Liver (tissue), 9 donors: ENCODE results near the gene C9orf50. TPM values are rescaled to one million over a fixed set of nuclear protein-coding genes. Genes with fewer than 3 reads are reported as not detected.

Experiments
- DNase-seq: peaks from one replicate; pipeline ENCODE4 v3.0.0-alpha.2; 2017; ENCODE audit warnings: low spot score
- H3K27ac ChIP-seq, 2 donors: one replicate each; pipeline ENCODE4 v1.7.0; 2013; ENCODE audit warnings: inconsistent platforms in 2 of 2, low read length in 2 of 2, control low read depth in 1 of 2, low read depth in 1 of 2, mild to moderate bottlenecking in 1 of 2
- H3K27me3 ChIP-seq, 4 donors: one replicate each; pipeline versions ENCODE4 v1.6.1 to v1.7.0; 2013; ENCODE audit warnings: low read length in 3 of 4, inconsistent platforms in 1 of 4, mild to moderate bottlenecking in 1 of 4, moderate library complexity in 1 of 4; ENCODE audit not compliant: control insufficient read depth in 4 of 4, insufficient read depth in 4 of 4
- H3K36me3 ChIP-seq, 4 donors: one replicate each; pipeline versions ENCODE4 v1.6.1 to v1.7.0; 2013; ENCODE audit warnings: low read length in 3 of 4, mild to moderate bottlenecking in 3 of 4, low read depth in 1 of 4, moderate library complexity in 1 of 4; ENCODE audit not compliant: control insufficient read depth in 4 of 4, insufficient read depth in 3 of 4
- H3K4me1 ChIP-seq, 4 donors: one replicate each; pipeline versions ENCODE4 v1.6.1 to v1.7.0; 2013; ENCODE audit warnings: low read length in 3 of 4, mild to moderate bottlenecking in 3 of 4, moderate library complexity in 1 of 4; ENCODE audit not compliant: control insufficient read depth in 4 of 4, insufficient read depth in 4 of 4
- H3K4me3 ChIP-seq, 3 donors: one replicate each; pipeline versions ENCODE4 v1.6.1 to v1.7.0; 2013; ENCODE audit warnings: low read length in 3 of 3, control low read depth in 1 of 3, low read depth in 1 of 3, mild to moderate bottlenecking in 1 of 3
- H3K9ac ChIP-seq, 2 donors: one replicate each; pipeline ENCODE4 v1.7.0; 2013; ENCODE audit warnings: low read length in 2 of 2, mild to moderate bottlenecking in 2 of 2, moderate library complexity in 2 of 2, control low read depth in 1 of 2, low read depth in 1 of 2
- H3K9me3 ChIP-seq, 4 donors: one replicate each; pipeline versions ENCODE4 v1.6.1 to v1.7.0; 2013; ENCODE audit warnings: low read length in 3 of 4; ENCODE audit not compliant: control insufficient read depth in 4 of 4
- EGR1 ChIP-seq, 2 donors: IDR thresholded peaks; 2 replicates each; pipeline ENCODE4 v1.6.1; 2016 to 2018; ENCODE audit warnings: antibody characterized with exemption in 2 of 2, low read depth in 2 of 2
- FOXA1 ChIP-seq: IDR thresholded peaks from 2 replicates; pipeline ENCODE4 v1.6.1; 2016; ENCODE audit warnings: antibody characterized with exemption
- FOXA2 ChIP-seq: IDR thresholded peaks from 2 replicates; pipeline ENCODE4 v1.6.1; 2016; ENCODE audit warnings: antibody characterized with exemption
- GABPA ChIP-seq, 2 donors: IDR thresholded peaks in 1 of 2; conservative IDR thresholded peaks in 1 of 2; 2 replicates each; pipeline ENCODE4 v1.6.1; 2016; ENCODE audit warnings: antibody characterized with exemption in 2 of 2, mild to moderate bottlenecking in 1 of 2, moderate library complexity in 1 of 2
- HNF4G ChIP-seq: IDR thresholded peaks from 2 replicates; pipeline ENCODE4 v1.6.1; 2016; ENCODE audit warnings: antibody characterized with exemption
- NR2F2 ChIP-seq: IDR thresholded peaks from 2 replicates; pipeline ENCODE4 v1.6.1; 2016; ENCODE audit warnings: antibody characterized with exemption
- RAD21 ChIP-seq, 2 donors: IDR thresholded peaks; 2 replicates each; pipeline ENCODE4 v1.6.1; 2016; ENCODE audit warnings: antibody characterized with exemption in 2 of 2, mild to moderate bottlenecking in 2 of 2
- RXRA ChIP-seq, 2 donors: IDR thresholded peaks; 2 replicates each; pipeline ENCODE4 v1.6.1; 2017 to 2018; ENCODE audit warnings: antibody characterized with exemption in 2 of 2, mild to moderate bottlenecking in 1 of 2
- SP1 ChIP-seq: IDR thresholded peaks from 2 replicates; pipeline ENCODE4 v1.6.1; 2018; ENCODE audit warnings: antibody characterized with exemption, mild to moderate bottlenecking
- YY1 ChIP-seq: IDR thresholded peaks from 2 replicates; pipeline ENCODE4 v1.6.1; 2016; ENCODE audit warnings: antibody characterized with exemption, mild to moderate bottlenecking
- WGBS: extraction: QIAGEN DNeasy Blood & Tissue Kit; methylation state at CpG from one replicate; pipeline ENCODE4 v1.1.7; 2013; 5-methylcytosine and 5-hydroxymethylcytosine counted together
- polyA plus RNA-seq, 2 donors: library from polyadenylated mRNA; stranded (reverse) in 1 of 2; unstranded in 1 of 2; fragments of 200-250 nt in 1 of 2; fragments of >200 nt in 1 of 2; fragmentation: Nextera tagmentation in 1 of 2; extraction: Ambion mirVana in 1 of 2; gene quantifications; one replicate each; pipeline versions ENCODE4 v1.2.1 to v1.2.3, GENCODE V29; 2013 to 2015
- total RNA-seq, 2 donors: library from RNA; depleted of rRNA; stranded (reverse); fragments of >200 nt; gene quantifications; one replicate each; pipeline ENCODE4 v1.2.3, GENCODE V29; 2014
- TF ChIP-seq, protein P1 (sequence below): IDR thresholded peaks from 2 replicates; pipeline ENCODE4 v1.6.1; 2016; ENCODE audit warnings: antibody characterized with exemption
- TF ChIP-seq, protein P2 (sequence below): IDR thresholded peaks from 2 replicates; pipeline ENCODE4 v1.6.1; 2016; ENCODE audit warnings: antibody characterized with exemption, mild to moderate bottlenecking
- TF ChIP-seq, protein P3 (sequence below): IDR thresholded peaks from 2 replicates; pipeline ENCODE4 v1.6.1; 2016; ENCODE audit warnings: antibody characterized with exemption
- donor health status: healthy.
- donor health status: healthy.
- donor health status: healthy.
- donor health status: healthy.
- donor health status: healthy.

C9orf50 gene
- total and polyA plus RNA-seq, 4 donors, result 0.23 TPM; not detected in 3

DNA sequence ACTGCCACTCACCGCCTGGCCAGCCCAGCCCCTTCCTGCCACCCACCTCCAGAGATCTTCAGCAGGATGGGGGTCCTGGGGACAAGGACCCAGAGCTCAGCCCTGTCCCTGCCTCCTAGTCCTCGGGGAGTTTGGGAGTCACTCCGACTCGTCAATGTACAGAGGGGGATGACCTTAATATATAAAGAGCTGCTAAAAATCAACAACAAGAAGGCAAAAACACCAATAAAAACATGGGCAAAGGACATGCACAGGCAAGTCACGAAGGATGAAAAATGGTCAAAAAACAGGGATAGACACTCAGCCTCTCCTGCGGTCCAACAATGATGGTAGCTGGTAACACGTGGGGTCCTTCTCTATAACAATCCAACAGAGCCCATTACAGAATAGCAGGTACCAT lies 25.8 kb upstream of the C9orf50 start:
- Histone ChIP-seq H3K4me1 (peaks cover 0 to 4% (median under 1%) of the 10 kb centered on the region in 4 donors), H3K27me3 (no peaks in the 10 kb centered on the region), H3K36me3 (no peaks in the 10 kb centered on the region), H3K9ac (no peak overlapping the region), H3K4me3 (no peak overlapping the region), H3K27ac (no peak overlapping the region), H3K9me3 (no peaks in the 10 kb centered on the region)
- 94% methylated on average over 7 of the region's 7 CpGs for WGBS
- no peak for TF ChIP-seq RAD21 (IDR thresholded peaks at IDR 0.05)
- no peak for DNase-seq

DNA sequence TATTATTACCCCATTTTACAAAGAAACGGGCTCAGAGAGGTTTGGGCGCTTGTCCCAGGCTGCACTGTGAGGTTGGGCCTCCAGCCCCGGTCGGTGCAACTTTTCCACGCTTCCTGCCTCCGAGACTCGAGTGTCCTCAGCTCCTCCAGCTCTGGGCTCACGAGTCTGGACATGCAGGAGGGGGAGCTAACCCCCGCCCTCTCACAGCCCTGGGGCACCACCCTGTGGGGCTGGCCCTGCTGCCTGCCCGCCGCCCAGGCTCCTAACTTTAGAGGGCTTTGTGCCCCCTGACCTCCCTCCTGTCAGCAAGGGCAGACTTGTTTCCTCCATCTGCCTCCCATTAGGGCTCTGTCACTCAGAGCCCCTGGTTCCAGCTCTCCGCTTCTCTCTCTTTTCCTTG lies 25.4 kb upstream of the C9orf50 start:
- H3K36me3 ChIP-seq, result no peaks in the 10 kb centered on the region
- TF ChIP-seq, protein P1, sequence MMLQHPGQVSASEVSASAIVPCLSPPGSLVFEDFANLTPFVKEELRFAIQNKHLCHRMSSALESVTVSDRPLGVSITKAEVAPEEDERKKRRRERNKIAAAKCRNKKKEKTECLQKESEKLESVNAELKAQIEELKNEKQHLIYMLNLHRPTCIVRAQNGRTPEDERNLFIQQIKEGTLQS, result no peak
- WGBS, result 87% methylated on average over 12 of the region's 12 CpGs
- H3K9me3 ChIP-seq, result no peaks in the 10 kb centered on the region
- peaks cover 0 to 8% (median 3%) of the 10 kb centered on the region in 4 donors for H3K4me1 ChIP-seq
- DNase-seq, result no peak
- H3K4me3 ChIP-seq, result no peak overlapping the region
- no peaks in the 10 kb centered on the region for H3K27me3 ChIP-seq
- no peak overlapping the region for H3K9ac ChIP-seq
- no peak overlapping the region for H3K27ac ChIP-seq

DNA sequence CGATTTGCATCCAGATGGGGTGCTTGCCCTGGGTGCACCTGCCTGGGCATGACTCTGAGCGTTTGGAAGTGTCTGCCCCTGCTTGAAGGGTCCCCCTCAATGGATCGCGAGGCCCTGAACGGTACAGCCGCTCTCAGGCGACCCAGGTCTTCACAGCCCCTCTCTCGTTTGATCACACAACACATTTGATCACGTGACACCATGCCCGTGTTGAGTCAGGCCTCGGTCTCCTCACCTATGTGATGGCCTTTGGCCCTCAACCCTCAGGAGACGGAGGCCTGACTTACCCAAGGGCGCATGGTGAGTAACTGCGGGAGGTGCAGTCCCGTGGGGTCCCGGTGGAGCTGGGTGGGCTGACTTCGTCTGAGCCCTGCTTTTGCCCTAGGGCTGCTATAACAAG lies 24.0 kb upstream of the C9orf50 start:
- H3K4me3 ChIP-seq, result no peak overlapping the region
- 74% methylated on average over 17 of the region's 17 CpGs for WGBS
- no peak overlapping the region for H3K9ac ChIP-seq
- H3K27ac ChIP-seq, result no peak overlapping the region
- TF ChIP-seq GABPA (IDR thresholded peaks at IDR 0.05 in 1 of 2, conservative IDR thresholded peaks at IDR 0.05 in 1 of 2) (no peak), RXRA (IDR thresholded peaks at IDR 0.05) (no peak), RAD21 (IDR thresholded peaks at IDR 0.05) (no peak), SP1 (no peak), HNF4G (no peak), FOXA1 (no peak), NR2F2 (no peak), YY1 (no peak), EGR1 (IDR thresholded peaks at IDR 0.05; ENCODE audit: low read depth in 2 of 2) (no peak), FOXA2 (no peak)
- TF ChIP-seq, protein P2, sequence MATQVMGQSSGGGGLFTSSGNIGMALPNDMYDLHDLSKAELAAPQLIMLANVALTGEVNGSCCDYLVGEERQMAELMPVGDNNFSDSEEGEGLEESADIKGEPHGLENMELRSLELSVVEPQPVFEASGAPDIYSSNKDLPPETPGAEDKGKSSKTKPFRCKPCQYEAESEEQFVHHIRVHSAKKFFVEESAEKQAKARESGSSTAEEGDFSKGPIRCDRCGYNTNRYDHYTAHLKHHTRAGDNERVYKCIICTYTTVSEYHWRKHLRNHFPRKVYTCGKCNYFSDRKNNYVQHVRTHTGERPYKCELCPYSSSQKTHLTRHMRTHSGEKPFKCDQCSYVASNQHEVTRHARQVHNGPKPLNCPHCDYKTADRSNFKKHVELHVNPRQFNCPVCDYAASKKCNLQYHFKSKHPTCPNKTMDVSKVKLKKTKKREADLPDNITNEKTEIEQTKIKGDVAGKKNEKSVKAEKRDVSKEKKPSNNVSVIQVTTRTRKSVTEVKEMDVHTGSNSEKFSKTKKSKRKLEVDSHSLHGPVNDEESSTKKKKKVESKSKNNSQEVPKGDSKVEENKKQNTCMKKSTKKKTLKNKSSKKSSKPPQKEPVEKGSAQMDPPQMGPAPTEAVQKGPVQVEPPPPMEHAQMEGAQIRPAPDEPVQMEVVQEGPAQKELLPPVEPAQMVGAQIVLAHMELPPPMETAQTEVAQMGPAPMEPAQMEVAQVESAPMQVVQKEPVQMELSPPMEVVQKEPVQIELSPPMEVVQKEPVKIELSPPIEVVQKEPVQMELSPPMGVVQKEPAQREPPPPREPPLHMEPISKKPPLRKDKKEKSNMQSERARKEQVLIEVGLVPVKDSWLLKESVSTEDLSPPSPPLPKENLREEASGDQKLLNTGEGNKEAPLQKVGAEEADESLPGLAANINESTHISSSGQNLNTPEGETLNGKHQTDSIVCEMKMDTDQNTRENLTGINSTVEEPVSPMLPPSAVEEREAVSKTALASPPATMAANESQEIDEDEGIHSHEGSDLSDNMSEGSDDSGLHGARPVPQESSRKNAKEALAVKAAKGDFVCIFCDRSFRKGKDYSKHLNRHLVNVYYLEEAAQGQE, result no peak
- TF ChIP-seq, protein P3, sequence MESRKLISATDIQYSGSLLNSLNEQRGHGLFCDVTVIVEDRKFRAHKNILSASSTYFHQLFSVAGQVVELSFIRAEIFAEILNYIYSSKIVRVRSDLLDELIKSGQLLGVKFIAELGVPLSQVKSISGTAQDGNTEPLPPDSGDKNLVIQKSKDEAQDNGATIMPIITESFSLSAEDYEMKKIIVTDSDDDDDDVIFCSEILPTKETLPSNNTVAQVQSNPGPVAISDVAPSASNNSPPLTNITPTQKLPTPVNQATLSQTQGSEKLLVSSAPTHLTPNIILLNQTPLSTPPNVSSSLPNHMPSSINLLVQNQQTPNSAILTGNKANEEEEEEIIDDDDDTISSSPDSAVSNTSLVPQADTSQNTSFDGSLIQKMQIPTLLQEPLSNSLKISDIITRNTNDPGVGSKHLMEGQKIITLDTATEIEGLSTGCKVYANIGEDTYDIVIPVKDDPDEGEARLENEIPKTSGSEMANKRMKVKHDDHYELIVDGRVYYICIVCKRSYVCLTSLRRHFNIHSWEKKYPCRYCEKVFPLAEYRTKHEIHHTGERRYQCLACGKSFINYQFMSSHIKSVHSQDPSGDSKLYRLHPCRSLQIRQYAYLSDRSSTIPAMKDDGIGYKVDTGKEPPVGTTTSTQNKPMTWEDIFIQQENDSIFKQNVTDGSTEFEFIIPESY, result no peak
- no peaks in the 10 kb centered on the region for H3K9me3 ChIP-seq
- no peaks in the 10 kb centered on the region for H3K27me3 ChIP-seq
- no peaks in the 10 kb centered on the region for H3K36me3 ChIP-seq
- H3K4me1 ChIP-seq, result peaks cover 4 to 21% (median 17%) of the 10 kb centered on the region in 4 donors
- no peak for DNase-seq
